Parathyroid adenoma (tissue), 2 donors: ENCODE data around the gene GINS1.

Source experiments
- H2AFZ ChIP-seq: fragments of 300-600 bp; sonication (generic); one replicate; pipeline ENCODE4 v1.7.0; 2017; ENCODE audit warnings: antibody characterized with exemption, mild to moderate bottlenecking
- H3K27ac ChIP-seq: fragments of 300-600 bp; sonication (generic); one replicate; pipeline ENCODE4 v1.7.0; 2017
- H3K27me3 ChIP-seq: fragments of 300-600 bp; sonication (generic); one replicate; pipeline ENCODE4 v1.7.0; 2017; ENCODE audit warnings: low read length; ENCODE audit not compliant: control insufficient read depth, insufficient read depth
- H3K36me3 ChIP-seq: fragments of 300-600 bp; sonication (generic); one replicate; pipeline ENCODE4 v1.7.0; 2017; ENCODE audit warnings: low read length; ENCODE audit not compliant: control insufficient read depth, insufficient read depth
- H3K4me1 ChIP-seq: fragments of 300-600 bp; sonication (generic); one replicate; pipeline ENCODE4 v1.7.0; 2017; ENCODE audit warnings: control low read depth
- H3K4me2 ChIP-seq: fragments of 300-600 bp; sonication (generic); one replicate; pipeline ENCODE4 v1.7.0; 2017; ENCODE audit warnings: low read length
- H3K4me3 ChIP-seq: fragments of 300-600 bp; sonication (generic); one replicate; pipeline ENCODE4 v1.7.0; 2017; ENCODE audit warnings: low read depth, low read length
- H3K79me2 ChIP-seq: fragments of 300-600 bp; sonication (generic); one replicate; pipeline ENCODE4 v1.7.0; 2017; ENCODE audit warnings: control low read depth
- H3K9ac ChIP-seq: fragments of 300-600 bp; sonication (generic); one replicate; pipeline ENCODE4 v1.7.0; 2017; ENCODE audit warnings: mild to moderate bottlenecking
- H3K9me3 ChIP-seq: fragments of 300-600 bp; sonication (generic); one replicate; pipeline ENCODE4 v1.7.0; 2017; ENCODE audit warnings: low read length; ENCODE audit not compliant: control insufficient read depth
- CTCF ChIP-seq: fragments of 300-600 bp; sonication (generic); IDR thresholded peaks from one replicate; pipeline ENCODE4 v1.7.0; 2017; ENCODE audit warnings: antibody characterized with exemption, mild to moderate bottlenecking
- donor health status: primary hyperparathyroidism.

Gene GINS1

GRCh38 chr20:25402583-25402982 lies 4.9 kb upstream of the GINS1 start:
- TF ChIP-seq CTCF: no peak
- no peaks in the 10 kb centered on the region for H3K4me1 ChIP-seq
- no peaks in the 10 kb centered on the region for H3K36me3 ChIP-seq
- H3K79me2 ChIP-seq: no peaks in the 10 kb centered on the region
- H3K4me3 ChIP-seq: no peak overlapping the region
- H3K9ac ChIP-seq: no peak overlapping the region
- no peaks in the 10 kb centered on the region for H3K27me3 ChIP-seq
- no peak overlapping the region for H3K4me2 ChIP-seq
- no peak overlapping the region for H3K27ac ChIP-seq
- H3K9me3 ChIP-seq: no peaks in the 10 kb centered on the region
- H2AFZ ChIP-seq: no peak overlapping the region

GRCh38 chr20:25408170-25408547 lies 686 bp downstream of the GINS1 start:
- H3K27me3 ChIP-seq: no peaks in the 10 kb centered on the region
- H3K9ac ChIP-seq: no peak overlapping the region
- no peak overlapping the region for H3K27ac ChIP-seq
- no peaks in the 10 kb centered on the region for H3K9me3 ChIP-seq
- no peaks in the 10 kb centered on the region for H3K36me3 ChIP-seq
- H3K4me1 ChIP-seq: peaks cover 7% of the 10 kb centered on the region
- H3K4me2 ChIP-seq: peak overlapping the region; percentile 95
- TF ChIP-seq CTCF: no peak
- H3K4me3 ChIP-seq: peak overlapping the region; percentile 73
- peak overlapping the region; percentile 80 for H2AFZ ChIP-seq
- H3K79me2 ChIP-seq: no peaks in the 10 kb centered on the region

GRCh38 chr20:25408890-25409289 lies 1.4 kb downstream of the GINS1 start:
- H3K4me1 ChIP-seq: peaks cover 7% of the 10 kb centered on the region
- H3K27ac ChIP-seq: no peak overlapping the region
- H3K36me3 ChIP-seq: no peaks in the 10 kb centered on the region
- H3K9ac ChIP-seq: no peak overlapping the region
- H2AFZ ChIP-seq: no peak overlapping the region
- H3K4me2 ChIP-seq: no peak overlapping the region
- no peaks in the 10 kb centered on the region for H3K79me2 ChIP-seq
- H3K4me3 ChIP-seq: no peak overlapping the region
- no peaks in the 10 kb centered on the region for H3K9me3 ChIP-seq
- TF ChIP-seq CTCF: no peak
- H3K27me3 ChIP-seq: no peaks in the 10 kb centered on the region

- H3K4me1 ChIP-seq: no peaks in the 10 kb centered on the region
- H3K27ac ChIP-seq: no peak overlapping the region
- no peak overlapping the region for H3K4me3 ChIP-seq
- H3K9ac ChIP-seq: no peak overlapping the region
- no peak overlapping the region for H2AFZ ChIP-seq
- H3K36me3 ChIP-seq: no peaks in the 10 kb centered on the region
- no peak for TF ChIP-seq CTCF
- no peaks in the 10 kb centered on the region for H3K9me3 ChIP-seq
- no peak overlapping the region for H3K4me2 ChIP-seq
- no peaks in the 10 kb centered on the region for H3K27me3 ChIP-seq
- no peaks in the 10 kb centered on the region for H3K79me2 ChIP-seq
These were observed 11.3 kb downstream of the GINS1 start for GRCh38 chr20:25418776-25419175.

- no peaks in the 10 kb centered on the region for H3K9me3 ChIP-seq
These were observed 13.6 kb downstream of the GINS1 start for GRCh38 chr20:25421102-25421501.

More at GRCh38 chr20:25421102-25421501, 13.6 kb downstream of the GINS1 start:
- Histone ChIP-seq H3K9ac (no peak overlapping the region), H2AFZ (no peak overlapping the region), H3K4me1 (no peaks in the 10 kb centered on the region), H3K79me2 (no peaks in the 10 kb centered on the region), H3K4me2 (no peak overlapping the region), H3K36me3 (no peaks in the 10 kb centered on the region), H3K4me3 (no peak overlapping the region), H3K27me3 (no peaks in the 10 kb centered on the region), H3K27ac (no peak overlapping the region)
- TF ChIP-seq CTCF: no peak
